Dendritic cell treated with granulocyte-macrophage colony-stimulating factor and Interleukin-4, amounts not matched to agents 40 ng/mL and 50 ng/mL, for 4 days (primary cell): Measurements from ENCODE around the gene MEPCE.
"Not testable (repeated sequence)": the region's sequence is repeated elsewhere in the genome, so short reads cannot be mapped to it uniquely, and the experiment has no call there.

Source experiments
- H3K27ac Mint-ChIP-seq: one replicate; pipeline ENCODE4 v1.8.0; 2022; ENCODE audit warnings: mild to moderate bottlenecking, mixed read lengths
- H3K27me3 Mint-ChIP-seq: one replicate; pipeline ENCODE4 v1.8.0; 2022; ENCODE audit warnings: mild to moderate bottlenecking, mixed read lengths
- H3K36me3 Mint-ChIP-seq: one replicate; pipeline ENCODE4 v1.8.0; 2022; ENCODE audit warnings: low read depth, mixed read lengths
- H3K4me1 Mint-ChIP-seq: one replicate; pipeline ENCODE4 v1.8.0; 2022; ENCODE audit warnings: low read depth, mixed read lengths
- H3K4me3 Mint-ChIP-seq: one replicate; pipeline ENCODE4 v1.8.0; 2022; ENCODE audit warnings: mild to moderate bottlenecking, moderate library complexity, mixed read lengths
- H3K9me3 Mint-ChIP-seq: one replicate; pipeline ENCODE4 v1.8.0; 2022; ENCODE audit warnings: mixed read lengths
- intact Hi-C: fragments of 100-400 bp; cut with micrococcal nuclease; formaldehyde crosslinking; loops from one replicate; pipeline ENCODE4 v1.15.0; 2022

MEPCE gene

DNA sequence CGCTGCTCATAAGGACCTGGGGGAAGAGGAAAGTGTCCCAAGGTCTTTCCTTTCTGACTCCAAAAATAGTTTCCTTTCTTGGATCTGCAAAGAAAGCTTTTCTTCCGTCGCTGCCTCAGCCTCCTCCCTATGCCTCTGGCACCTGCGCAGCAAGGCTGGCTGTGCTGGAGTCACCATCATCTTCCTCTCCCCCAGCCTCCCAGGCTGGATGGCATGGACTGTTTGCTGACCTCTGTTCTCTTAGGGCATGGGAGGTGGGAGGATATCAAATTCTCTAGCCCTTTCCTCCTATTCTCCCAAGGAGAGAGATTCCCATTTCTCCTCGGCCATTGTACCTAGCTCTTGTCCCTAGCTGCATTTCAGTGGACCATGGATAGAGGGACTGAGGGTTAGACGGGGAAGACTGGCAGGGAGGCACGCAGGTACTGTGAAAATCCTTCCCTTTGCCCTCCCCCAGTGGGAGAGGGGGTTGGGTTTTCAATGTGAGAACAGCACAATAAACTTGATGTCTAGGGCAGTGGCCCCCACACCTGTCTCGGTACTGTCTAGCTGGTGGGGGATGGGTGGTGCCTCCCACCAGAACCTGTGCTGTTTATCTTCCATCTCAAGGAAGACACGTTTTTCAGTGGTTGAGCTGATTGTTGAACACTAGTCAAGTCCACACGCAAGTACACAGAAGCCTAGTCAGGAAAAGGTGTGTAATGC, 4.1 kb downstream of the MEPCE start:
- no peaks in the 10 kb centered on the region for H3K27me3 Mint-ChIP-seq
- intact Hi-C loops = no loop called here
- H3K4me1 Mint-ChIP-seq = peaks cover 53% of the 10 kb centered on the region
- H3K36me3 Mint-ChIP-seq = peaks cover 74% of the 10 kb centered on the region
- H3K4me3 Mint-ChIP-seq = no peak overlapping the region
- no peaks in the 10 kb centered on the region for H3K9me3 Mint-ChIP-seq
- peak overlapping the region; percentile 35 for H3K27ac Mint-ChIP-seq

DNA sequence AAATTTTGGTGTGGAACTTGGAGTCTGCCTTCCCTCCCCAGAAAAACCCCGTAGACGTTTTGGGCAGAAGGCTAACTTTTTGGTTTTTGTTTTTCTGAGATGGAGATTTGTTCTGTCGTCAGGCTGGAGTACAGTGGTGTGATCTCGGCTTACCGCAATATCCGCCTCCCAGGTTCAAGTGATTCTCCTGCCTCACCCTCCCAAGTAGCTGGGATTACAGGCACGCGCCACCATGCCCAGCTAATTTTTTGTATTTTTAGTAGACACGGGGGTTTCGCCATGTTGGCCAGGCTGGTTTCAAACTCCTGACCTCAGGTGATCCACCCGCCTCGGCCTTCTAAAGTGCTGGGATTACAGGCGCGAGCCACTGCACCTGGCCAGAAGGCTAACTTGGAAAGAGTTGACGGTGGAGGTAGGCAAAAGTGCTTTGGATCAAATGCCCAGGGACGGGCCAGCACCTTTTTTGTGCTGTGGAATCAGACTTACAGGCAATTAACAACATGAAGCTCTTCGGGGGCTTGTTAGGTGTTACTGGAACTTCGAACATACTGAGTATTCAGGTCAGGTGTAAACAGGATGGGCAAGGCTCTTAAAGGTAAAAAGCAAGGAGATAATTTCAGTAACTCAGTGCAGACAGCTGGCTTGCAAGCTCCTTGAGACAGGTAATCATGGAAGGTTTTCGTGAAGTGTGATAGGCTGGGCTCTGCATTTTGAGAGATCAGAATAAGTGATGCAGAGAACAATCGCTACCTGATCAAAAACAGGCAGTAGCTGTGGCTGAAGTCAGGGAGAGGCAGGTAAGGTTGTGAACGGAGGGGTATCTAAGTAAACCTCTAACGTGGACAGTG, 4.9 kb downstream of the MEPCE start:
- intact Hi-C loops = no loop called here
- H3K4me3 Mint-ChIP-seq = peak overlapping the region; percentile 82
- peaks cover 52% of the 10 kb centered on the region for H3K4me1 Mint-ChIP-seq
- H3K9me3 Mint-ChIP-seq = no peaks in the 10 kb centered on the region
- H3K36me3 Mint-ChIP-seq = peaks cover 66% of the 10 kb centered on the region
- H3K27me3 Mint-ChIP-seq = no peaks in the 10 kb centered on the region
- peak overlapping the region; percentile 96 for H3K27ac Mint-ChIP-seq

DNA sequence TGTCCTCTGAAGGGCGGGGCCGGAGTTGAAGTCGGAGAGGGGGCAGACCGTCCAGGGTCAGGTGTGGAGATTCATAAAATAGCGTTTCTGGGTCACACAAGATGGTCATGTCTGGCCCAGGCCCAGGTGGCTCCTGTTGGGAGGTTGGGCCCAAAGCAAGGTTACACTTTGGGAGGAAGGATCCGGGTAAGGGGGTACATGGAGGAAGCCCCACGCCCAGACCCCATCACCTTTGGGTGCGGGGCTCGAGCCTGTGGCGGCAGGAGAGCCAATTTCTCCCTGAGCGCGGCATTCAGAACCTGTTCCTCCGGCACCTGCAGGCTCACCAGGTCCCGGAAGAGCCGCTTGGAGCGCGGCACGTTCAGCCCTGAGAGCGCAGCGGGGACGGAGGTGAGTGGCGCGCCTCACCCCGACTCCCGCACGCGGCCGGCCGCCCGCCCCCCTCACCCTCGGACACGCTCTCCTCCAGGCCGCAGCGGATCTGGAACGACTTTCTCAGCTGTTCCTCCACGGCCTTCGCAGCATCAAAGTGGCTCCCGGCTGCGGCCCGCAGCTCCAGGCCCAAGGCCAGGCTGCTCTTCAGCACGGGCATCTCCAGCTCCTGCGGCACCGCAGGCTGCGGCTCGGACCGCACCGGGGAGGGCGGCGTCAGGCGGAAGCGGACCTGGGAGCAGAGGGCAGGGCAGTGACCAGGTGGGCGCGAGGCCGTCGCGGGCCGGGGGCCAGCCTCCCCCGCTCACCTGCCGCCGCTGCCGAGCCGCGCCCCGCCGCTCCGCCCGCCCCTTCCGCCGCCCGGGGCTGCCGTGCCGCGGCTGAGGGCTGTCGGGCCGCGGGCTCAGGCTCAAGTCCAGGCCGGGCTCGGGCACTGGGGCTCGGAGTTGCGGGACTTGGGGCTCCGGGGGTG, 6.0 kb downstream of the MEPCE start:
- Mint-ChIP-seq H3K4me3 (peak overlapping the region; percentile 95), H3K27ac (peak overlapping the region; percentile 96), H3K4me1 (peaks cover 48% of the 10 kb centered on the region), H3K27me3 (no peaks in the 10 kb centered on the region), H3K9me3 (no peaks in the 10 kb centered on the region), H3K36me3 (peaks cover 58% of the 10 kb centered on the region)
- intact Hi-C loops = no loop called here

GRCh38 chr7:100437150-100438100, 7.8 kb downstream of the MEPCE start:
- intact Hi-C loops = no loop called here
- peak overlapping the region; percentile 96 for H3K27ac Mint-ChIP-seq
- H3K4me1 Mint-ChIP-seq = peaks cover 30% of the 10 kb centered on the region

DNA sequence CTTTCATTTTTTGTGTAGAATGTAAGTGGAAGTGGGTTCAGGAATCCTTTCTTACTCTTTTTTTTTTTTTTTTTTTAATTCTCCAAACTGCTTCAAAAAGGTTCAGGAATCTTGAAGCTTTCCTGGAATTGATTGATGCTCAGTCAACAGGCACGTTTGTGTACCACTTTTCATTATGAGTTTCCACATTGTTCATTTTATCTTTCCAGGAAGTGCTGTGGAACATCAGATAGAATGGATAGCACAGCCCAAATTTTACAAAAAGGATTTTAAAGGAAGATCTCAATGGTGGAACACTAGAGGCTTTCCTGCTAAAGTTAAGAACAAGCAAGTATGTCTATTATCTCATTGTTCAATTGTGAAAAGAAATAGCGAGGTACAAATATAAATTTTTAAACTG, 8.5 kb downstream of the MEPCE start:
- intact Hi-C loops = no loop called here
- H3K9me3 Mint-ChIP-seq = no peaks in the 10 kb centered on the region
- H3K4me1 Mint-ChIP-seq = peaks cover 28% of the 10 kb centered on the region
- H3K27ac Mint-ChIP-seq = no peak overlapping the region
- no peak overlapping the region for H3K4me3 Mint-ChIP-seq
- H3K36me3 Mint-ChIP-seq = peaks cover 33% of the 10 kb centered on the region
- H3K27me3 Mint-ChIP-seq = no peaks in the 10 kb centered on the region

More at GRCh38 chr7:100437150-100438100, 7.8 kb downstream of the MEPCE start:
- no peaks in the 10 kb centered on the region for H3K27me3 Mint-ChIP-seq
- peaks cover 40% of the 10 kb centered on the region for H3K36me3 Mint-ChIP-seq
- no peaks in the 10 kb centered on the region for H3K9me3 Mint-ChIP-seq
- H3K4me3 Mint-ChIP-seq = peak overlapping the region; percentile 95

GRCh38 chr7:100438731-100439130, 9.1 kb downstream of the MEPCE start:
- intact Hi-C loops = not testable (repeated sequence)
- H3K36me3 Mint-ChIP-seq = peaks cover 27% of the 10 kb centered on the region

DNA sequence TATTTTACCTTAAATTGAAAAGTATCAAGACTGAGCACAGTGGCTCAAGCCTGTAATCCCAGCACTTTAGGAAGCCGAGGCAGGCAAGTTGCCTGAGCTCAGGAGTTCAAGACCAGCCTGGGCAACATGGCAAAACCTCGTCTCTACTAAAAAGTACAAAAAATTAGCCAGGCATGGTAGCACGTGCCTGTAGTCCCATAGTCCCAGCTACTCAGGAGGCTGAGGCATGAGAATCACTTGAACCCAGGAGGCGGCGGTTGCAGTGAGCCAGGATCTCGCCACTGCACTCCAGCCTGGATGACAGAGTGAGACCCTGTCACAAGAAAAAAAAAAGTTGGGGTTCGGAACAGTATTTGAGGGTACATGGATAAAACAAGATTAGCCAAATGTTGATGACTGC, 9.6 kb downstream of the MEPCE start:
- H3K4me3 Mint-ChIP-seq, H3K9me3 Mint-ChIP-seq, intact Hi-C loops, H3K27me3 Mint-ChIP-seq, H3K27ac Mint-ChIP-seq: not testable (repeated sequence)
- Mint-ChIP-seq H3K36me3 (peaks cover 22% of the 10 kb centered on the region), H3K4me1 (peaks cover 22% of the 10 kb centered on the region)

More at GRCh38 chr7:100438731-100439130, 9.1 kb downstream of the MEPCE start:
- H3K9me3 Mint-ChIP-seq, H3K27me3 Mint-ChIP-seq, H3K4me3 Mint-ChIP-seq, H3K27ac Mint-ChIP-seq: not testable (repeated sequence)
- H3K4me1 Mint-ChIP-seq = peaks cover 25% of the 10 kb centered on the region

DNA sequence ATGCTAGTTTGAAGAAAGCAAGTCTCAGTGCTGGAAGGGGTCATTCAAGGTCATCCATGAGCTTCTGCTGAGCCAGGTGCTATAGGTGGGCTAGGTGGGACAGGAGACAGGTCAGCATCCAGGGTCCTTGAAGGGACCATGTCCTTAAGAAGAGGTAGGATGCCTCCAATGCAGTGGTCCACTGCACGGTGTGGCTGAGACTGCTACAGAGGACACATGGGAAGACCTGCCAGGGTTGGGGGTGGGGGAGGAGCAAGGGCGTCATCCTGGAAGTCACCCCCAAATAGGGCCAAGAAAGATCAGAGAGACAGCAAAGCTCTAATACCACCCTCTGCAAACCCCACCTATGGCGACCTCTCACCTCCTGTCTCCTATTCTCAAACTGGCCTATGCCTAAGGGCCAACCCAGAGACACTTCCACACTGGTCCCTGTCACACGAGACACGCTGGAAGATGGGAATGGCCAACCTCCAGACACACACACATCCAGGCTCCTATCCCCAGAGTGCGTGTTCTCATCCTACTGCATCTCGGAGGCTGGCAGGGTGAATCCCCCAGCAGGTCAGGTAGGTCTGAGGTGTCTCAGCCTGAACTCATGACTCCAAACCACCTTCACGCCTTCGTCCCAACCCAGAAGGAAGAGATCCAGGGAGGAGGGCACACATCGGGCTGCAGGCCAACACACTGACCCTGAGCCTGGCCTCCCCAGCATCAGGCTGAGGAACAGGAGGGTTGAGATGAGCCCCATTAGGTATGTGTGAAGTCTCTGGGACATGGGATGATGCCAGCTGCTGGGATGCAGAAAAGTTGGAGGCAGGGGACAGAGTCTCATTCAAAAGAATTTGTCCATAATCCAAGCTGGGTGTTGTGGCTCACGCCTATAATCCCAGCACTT, 12.3 kb downstream of the MEPCE start:
- H3K27ac Mint-ChIP-seq = peak overlapping the region; percentile 2
- no peak overlapping the region for H3K4me3 Mint-ChIP-seq

GRCh38 chr7:100443096-100443840, 13.6 kb downstream of the MEPCE start:
- Mint-ChIP-seq H3K27me3 (no peaks in the 10 kb centered on the region), H3K27ac (peak overlapping the region; percentile 55), H3K9me3 (no peaks in the 10 kb centered on the region), H3K4me1 (peaks cover 32% of the 10 kb centered on the region), H3K36me3 (no peaks in the 10 kb centered on the region), H3K4me3 (no peak overlapping the region)
- intact Hi-C loops = no loop called here

More for the DNA sequence above, 12.3 kb downstream of the MEPCE start:
- no peaks in the 10 kb centered on the region for H3K36me3 Mint-ChIP-seq
- H3K4me1 Mint-ChIP-seq = peaks cover 32% of the 10 kb centered on the region
- intact Hi-C loops = no loop called here
- no peaks in the 10 kb centered on the region for H3K9me3 Mint-ChIP-seq
- no peaks in the 10 kb centered on the region for H3K27me3 Mint-ChIP-seq

- intact Hi-C loops = no loop called here
- H3K36me3 Mint-ChIP-seq = no peaks in the 10 kb centered on the region
- no peak overlapping the region for H3K4me3 Mint-ChIP-seq
- H3K4me1 Mint-ChIP-seq = peaks cover 32% of the 10 kb centered on the region
- peak overlapping the region; percentile 55 for H3K27ac Mint-ChIP-seq
- H3K9me3 Mint-ChIP-seq = no peaks in the 10 kb centered on the region
- H3K27me3 Mint-ChIP-seq = no peaks in the 10 kb centered on the region
Observed at GRCh38 chr7:100444311-100445278, 15.0 kb downstream of the MEPCE start.

GRCh38 chr7:100446040-100446439, 16.4 kb downstream of the MEPCE start:
- H3K9me3 Mint-ChIP-seq = no peaks in the 10 kb centered on the region
- intact Hi-C loops = no loop called here
- H3K4me3 Mint-ChIP-seq = no peak overlapping the region
- H3K36me3 Mint-ChIP-seq = no peaks in the 10 kb centered on the region
- H3K4me1 Mint-ChIP-seq = peaks cover 37% of the 10 kb centered on the region
- no peaks in the 10 kb centered on the region for H3K27me3 Mint-ChIP-seq
- H3K27ac Mint-ChIP-seq = peak overlapping the region; percentile 17
